HFFc6 (cell line): Measurements from ENCODE around the gene TMEM182. TPM values are rescaled to one million over a fixed set of nuclear protein-coding genes. Genes with fewer than 3 reads are reported as not detected.

Source experiments
- DNase-seq: peaks from one replicate; pipeline ENCODE4 v3.0.0-alpha.2; 2018
- H3K27ac Mint-ChIP-seq: 2 replicates; pipeline ENCODE4 v1.8.0; 2020; ENCODE audit warnings: mild to moderate bottlenecking, mixed read lengths
- H3K27me3 Mint-ChIP-seq: 2 replicates; pipeline ENCODE4 v1.8.0; 2021; ENCODE audit warnings: mild to moderate bottlenecking, moderate library complexity, mixed read lengths; ENCODE audit not compliant: insufficient read depth
- H3K36me3 Mint-ChIP-seq: 2 replicates; pipeline ENCODE4 v1.8.0; 2021; ENCODE audit warnings: low read depth, mixed read lengths
- H3K4me1 Mint-ChIP-seq: 2 replicates; pipeline ENCODE4 v1.8.0; 2020; ENCODE audit warnings: low read depth, mixed read lengths
- H3K4me3 Mint-ChIP-seq: 2 replicates; pipeline ENCODE4 v1.8.0; 2020; ENCODE audit warnings: mild to moderate bottlenecking, moderate library complexity, mixed read lengths
- H3K9me3 Mint-ChIP-seq: 2 replicates; pipeline ENCODE4 v1.8.0; 2020; ENCODE audit warnings: mild to moderate bottlenecking, mixed read lengths
- CTCF ChIP-seq: fragments of 200-600 bp; sonication (generic); IDR thresholded peaks from 2 replicates; pipeline ENCODE4 v1.5.0; 2021; ENCODE audit warnings: antibody characterized with exemption, mild to moderate bottlenecking
- total RNA-seq, 6 experiments: library from RNA; stranded (reverse); fragmentation: NEBNext Ultra II Directional; extraction: Animal tissue kit (Norgen Biotek cat#: 25700); gene quantifications; 2 replicates in 1 of 6; 3 replicates in 5 of 6; pipeline ENCODE4 v1.2.3, GENCODE V29; 2021

Gene TMEM182
- total RNA-seq, 6 experiments from 2014 or later: 2.0 to 4.2 (median 2.5) TPM

DNA sequence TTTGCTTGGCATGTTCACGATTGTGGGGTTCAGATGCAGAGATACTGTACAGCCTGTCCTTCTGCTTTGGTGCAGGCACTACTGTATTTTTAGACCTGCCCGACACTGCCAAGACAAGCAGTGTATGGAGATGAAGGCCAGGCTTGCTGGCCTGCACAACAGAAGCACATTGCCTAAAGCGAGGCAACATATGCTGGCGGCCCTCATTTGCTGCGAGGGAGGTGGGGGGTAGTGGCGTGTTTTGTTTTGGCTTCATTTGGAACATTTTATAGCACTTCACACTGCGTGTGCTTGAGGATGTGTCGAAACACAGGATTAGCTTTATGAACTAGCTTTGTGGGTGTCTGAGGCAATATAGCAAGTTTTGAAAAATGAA lies 27.0 kb downstream of the TMEM182 start:
- no peaks in the 10 kb centered on the region for H3K9me3 Mint-ChIP-seq
- no peaks in the 10 kb centered on the region for H3K4me1 Mint-ChIP-seq
- DNase-seq: no peak
- TF ChIP-seq CTCF: no peak
- H3K27ac Mint-ChIP-seq: no peak overlapping the region
- H3K36me3 Mint-ChIP-seq: no peaks in the 10 kb centered on the region
- peaks cover 2% of the 10 kb centered on the region; the same call in 1 of the 2 replicates for H3K27me3 Mint-ChIP-seq
- H3K4me3 Mint-ChIP-seq: no peak overlapping the region

DNA sequence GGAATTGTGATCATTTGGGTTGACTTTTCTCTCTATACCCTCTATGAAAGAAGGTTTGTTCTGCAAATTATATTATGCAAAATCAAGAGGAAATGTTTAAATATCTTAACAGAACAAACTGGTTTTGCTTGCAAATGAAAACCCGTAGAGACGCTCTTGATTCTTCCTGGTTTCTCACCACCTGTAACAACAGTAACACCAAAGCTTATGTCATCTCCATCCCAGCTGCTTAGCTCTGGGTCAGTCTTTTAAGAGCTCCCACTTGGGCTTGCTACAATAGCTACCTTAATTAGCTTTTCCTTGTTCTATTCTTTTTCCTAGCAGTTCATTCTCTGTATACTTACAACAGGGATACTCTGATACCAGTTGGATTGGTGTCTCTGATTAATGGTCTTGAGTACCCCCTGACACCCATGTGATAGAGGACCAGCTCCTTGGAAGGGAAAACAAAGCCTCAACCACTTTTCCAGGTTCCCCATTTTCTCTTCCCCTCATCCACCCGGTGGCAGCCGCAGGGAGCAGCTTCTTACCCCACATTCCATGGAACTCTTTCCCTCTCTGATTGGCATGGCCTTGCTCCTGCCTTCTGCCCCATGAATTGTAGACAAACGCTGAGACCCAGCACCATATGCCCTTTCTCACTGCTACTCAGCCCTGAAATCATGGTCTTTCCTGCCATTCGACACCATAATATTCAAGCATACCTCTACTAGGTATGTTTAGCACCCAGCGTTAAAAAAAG lies 27.7 kb downstream of the TMEM182 start:
- no peaks in the 10 kb centered on the region for H3K36me3 Mint-ChIP-seq
- DNase-seq: no peak

GRCh38 chr2:102790091-102790455 lies 28.2 kb downstream of the TMEM182 start:
- TF ChIP-seq CTCF: no peak
- Mint-ChIP-seq H3K9me3 (no peaks in the 10 kb centered on the region), H3K36me3 (no peaks in the 10 kb centered on the region), H3K27me3 (peaks cover 2% of the 10 kb centered on the region; the same call in 1 of the 2 replicates), H3K4me1 (no peaks in the 10 kb centered on the region), H3K27ac (no peak overlapping the region), H3K4me3 (no peak overlapping the region)
- no peak for DNase-seq

More for the DNA sequence above, 27.7 kb downstream of the TMEM182 start:
- no peak for TF ChIP-seq CTCF
- Mint-ChIP-seq H3K27me3 (peaks cover 2% of the 10 kb centered on the region; the same call in 1 of the 2 replicates), H3K9me3 (no peaks in the 10 kb centered on the region), H3K4me3 (no peak overlapping the region), H3K4me1 (no peaks in the 10 kb centered on the region), H3K27ac (no peak overlapping the region)

DNA sequence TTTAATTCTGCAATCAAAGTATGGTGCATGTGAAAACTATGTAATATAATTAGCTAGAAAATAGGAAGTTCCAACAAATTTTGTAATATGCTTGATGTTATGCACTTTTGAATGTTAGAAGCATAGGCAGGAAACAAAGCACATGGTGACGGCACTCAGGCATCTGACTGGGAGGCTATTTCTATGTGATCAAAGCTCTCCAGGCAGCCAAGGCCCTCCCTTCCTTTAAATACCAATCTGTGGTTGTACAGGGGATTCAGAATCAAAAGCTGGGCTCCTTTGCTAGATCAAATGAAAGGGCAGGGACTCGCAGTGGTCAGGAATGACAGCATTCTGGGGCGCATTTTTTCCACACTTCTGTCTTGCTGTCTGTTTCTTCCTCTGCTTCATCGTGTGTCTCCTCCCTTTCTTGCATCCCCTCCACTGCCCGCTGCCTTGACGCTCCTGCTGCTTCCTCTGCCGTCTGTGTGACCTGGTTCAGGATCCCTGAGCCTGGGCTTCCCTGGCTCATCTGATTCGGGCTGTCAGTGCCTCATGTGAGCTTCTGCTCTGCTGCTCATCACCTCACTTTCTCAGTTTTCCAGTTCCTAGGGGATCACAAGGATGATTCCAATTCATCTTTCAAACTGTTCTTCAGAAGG lies 30.9 kb downstream of the TMEM182 start:
- DNase-seq: no peak
- TF ChIP-seq CTCF: no peak
- no peaks in the 10 kb centered on the region for H3K9me3 Mint-ChIP-seq
- no peaks in the 10 kb centered on the region for H3K36me3 Mint-ChIP-seq
- no peak overlapping the region for H3K27ac Mint-ChIP-seq
- H3K4me1 Mint-ChIP-seq: no peaks in the 10 kb centered on the region
- H3K4me3 Mint-ChIP-seq: no peak overlapping the region
- peaks cover 2% of the 10 kb centered on the region; the same call in 1 of the 2 replicates for H3K27me3 Mint-ChIP-seq

DNA sequence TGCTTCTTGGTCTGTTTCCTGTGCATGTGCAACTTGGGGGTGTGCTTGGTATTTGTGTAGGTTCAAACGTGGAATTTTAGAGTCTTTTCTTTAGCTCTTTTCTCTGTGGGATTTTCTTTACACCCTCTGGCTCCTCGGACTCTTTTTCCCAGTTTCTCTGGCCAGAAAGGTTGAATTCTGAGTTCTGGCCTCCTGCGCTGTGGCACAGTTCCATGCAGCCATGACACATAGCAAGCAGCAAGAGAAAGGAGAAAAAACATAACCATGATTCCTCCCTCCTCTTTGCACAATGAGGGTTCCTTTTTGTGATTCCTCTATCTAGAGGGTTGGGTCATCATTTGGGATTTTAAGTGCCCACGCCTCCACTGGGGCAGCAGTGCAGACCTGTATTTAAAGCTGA lies 33.8 kb downstream of the TMEM182 start:
- Mint-ChIP-seq H3K36me3 (peaks cover 16% of the 10 kb centered on the region), H3K4me3 (no peak overlapping the region), H3K4me1 (no peaks in the 10 kb centered on the region), H3K27ac (no peak overlapping the region), H3K27me3 (no peaks in the 10 kb centered on the region), H3K9me3 (peaks cover 14% of the 10 kb centered on the region)
- no peak for DNase-seq
- TF ChIP-seq CTCF: no peak
